NCI-H1436 (cell line): ENCODE measurements around the gene DLG1.
A peak's percentile ranks its signal among the peaks of the same experiment; 100 is the strongest.

Experiments
- DNase-seq: peaks from one replicate; lab custom pipeline; 2025; lab: John Stamatoyannopoulos, UW

The DLG1 gene

DNA sequence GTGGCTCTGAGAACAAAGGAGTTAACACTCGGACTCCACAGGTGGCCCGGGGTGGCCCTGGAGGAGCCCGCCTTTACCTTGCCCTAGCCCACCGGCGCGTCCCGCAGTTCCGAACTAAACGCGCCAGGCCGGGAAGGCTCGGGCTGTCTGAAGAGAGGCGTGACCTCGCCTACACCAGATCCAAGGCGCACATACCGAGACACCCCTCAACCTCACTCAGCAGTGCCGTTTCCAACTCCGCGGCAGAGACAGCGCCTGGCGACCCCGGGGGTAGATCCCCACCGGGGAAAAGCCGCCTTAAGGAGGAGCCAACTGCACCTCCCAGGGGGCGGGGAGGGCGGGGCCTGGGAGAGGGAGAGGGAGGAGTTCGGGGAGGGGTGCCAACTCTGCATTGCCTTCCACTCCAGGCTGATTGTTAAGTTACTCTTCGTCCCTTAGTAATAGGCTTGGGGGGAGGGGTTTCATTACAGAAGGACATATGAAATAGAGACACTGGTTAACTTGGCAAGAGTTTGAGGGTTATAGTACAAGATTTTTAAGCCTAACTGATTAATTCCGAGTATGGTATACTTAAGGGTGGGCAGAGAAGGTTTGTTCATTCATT, at the start of gene DLG1:
DLG1 (minus strand) TSS at position 272 of the 604 bp plus-strand sequence. CDS start 1,408 bp downstream, outside the sequence.
- peak; percentile 90 for DNase-seq

DNA sequence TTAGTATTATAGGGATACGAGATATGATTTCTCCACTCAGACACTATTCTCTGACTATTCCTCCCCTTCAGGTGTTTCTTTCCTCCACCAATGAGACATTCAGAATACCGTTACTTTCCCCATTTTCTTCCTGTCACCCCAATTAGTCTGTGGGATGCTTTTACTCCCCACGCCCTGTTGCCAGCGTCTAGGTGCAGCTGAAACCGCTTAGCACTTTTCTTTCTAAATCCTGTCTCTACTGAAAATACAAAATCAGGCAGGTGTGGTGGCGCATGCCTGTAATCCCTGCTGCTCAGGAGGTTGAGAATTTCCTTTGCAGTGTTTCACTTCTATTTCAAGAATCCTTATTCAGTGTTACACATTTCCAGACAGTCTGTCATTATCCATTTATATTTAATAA, 49.6 kb upstream of the DLG1 start:
- no peak for DNase-seq

DNA sequence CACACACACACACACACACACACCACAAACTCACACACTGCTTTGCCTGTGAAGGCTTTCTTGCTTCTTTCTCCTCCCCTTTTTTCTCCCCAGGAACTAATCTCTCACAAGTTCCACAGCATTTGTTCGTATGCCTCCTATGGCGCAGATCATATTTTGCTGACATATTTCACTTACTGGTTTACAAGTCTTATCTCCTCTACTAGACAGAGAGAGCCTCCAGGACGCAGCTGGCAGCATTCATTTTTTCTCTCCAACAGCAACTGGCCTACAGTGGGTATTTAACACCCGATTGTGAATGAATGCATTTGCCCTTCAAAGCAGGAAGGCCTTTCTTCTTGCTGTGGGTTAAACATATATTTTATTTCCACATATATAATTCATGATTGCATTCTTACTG, 47.0 kb upstream of the DLG1 start:
- no peak for DNase-seq

DNA sequence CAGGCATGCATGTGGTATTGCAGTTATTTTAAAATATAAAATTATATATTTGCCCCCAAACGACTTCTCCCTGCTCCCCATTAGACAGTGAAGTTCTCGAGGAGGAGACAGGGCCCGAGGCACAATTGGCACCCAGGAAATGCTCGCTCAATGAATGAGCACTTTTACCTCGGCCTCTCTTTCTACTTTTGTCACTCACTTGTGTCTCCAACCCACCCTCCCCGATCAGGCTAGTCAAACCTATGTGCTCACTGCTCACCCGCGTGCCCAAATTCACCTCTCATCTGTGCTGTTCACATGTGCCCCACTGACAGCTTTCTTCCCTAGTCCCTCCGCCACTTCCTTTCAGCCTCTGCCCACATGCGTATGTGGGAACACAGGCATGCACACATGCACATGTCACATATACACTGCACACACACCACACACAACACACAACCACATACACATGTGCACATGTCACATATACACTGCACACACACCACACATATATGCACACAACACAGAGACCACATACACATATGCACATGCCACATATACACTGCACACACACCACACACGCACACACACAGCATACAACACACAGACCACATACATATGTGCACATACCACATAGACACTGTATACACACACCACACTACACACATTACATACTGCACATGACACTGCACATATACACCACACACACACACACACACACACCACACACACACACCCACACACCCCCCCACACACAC, 46.3 kb upstream of the DLG1 start:
- DNase-seq: no peak

DNA sequence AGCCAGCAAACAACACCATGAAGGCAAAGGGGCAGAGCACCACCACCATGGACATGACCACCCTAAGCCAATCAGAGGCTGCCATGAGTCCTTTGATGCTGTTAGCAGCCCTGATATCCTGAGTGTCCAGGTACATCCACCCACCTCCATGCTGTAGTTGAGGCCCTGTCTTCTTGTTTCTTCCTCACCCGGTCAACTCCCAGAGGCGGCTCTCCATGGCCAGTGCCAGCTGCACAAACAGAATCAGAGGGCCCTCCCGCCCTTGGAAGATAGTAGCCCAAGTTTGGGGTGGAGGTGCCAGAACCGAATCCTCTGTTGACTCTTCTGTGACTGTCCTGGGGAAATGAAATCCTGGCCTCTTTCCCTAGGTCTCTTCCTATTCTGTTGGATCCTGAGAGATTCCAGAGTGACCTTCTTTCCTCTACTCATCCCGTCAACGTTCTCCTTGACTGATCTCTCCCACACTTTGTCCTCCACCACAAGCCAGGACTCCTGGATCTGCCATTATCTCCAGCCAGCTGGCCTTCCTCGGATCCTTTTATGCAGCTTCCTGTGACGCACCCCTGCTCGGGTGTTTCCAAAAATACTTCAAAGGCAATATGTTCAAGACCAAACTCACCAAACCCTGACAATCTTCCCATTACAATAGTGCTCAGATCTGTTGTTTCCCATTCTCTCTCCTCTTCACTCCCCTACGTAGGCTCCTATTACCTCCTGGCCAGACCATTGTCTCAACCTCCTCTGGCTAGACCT, 45.4 kb upstream of the DLG1 start:
- DNase-seq: no peak

DNA sequence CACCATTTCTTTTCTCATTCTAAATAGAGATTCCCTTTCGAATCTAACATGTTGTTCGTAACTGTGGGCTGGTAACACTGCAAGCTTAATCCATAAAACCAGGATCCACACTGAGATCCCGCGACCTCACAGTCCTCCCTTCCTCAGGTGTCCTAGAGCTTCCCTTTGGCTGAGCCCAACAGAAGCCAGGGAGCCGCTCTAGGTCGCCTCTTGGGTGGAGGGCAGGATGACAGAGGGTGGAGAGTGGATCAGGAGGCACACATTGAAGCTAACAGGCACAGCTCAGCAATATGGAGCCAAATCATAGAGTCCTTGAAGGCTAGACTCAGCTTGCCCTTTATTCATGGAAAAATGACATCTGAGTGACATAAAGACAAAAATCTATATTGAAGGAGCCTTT, 44.7 kb upstream of the DLG1 start:
- no peak for DNase-seq

DNA sequence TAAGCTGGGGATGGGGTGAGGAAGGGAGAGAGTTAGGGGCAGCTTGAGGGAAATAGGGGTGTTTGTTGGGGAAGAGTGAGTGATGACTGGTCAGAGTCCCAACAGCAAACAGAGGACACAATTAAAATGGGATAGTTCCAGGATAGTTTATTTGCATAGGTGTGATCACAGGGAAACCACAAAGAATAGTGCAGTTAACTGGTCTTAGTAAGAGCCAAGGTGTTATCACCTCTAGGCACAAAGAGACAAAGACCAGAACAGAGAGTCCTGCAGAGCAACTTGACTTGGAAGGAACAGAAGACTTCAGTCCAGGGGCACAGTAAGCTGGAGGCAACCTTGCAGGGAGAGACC, 42.1 kb upstream of the DLG1 start:
- DNase-seq: no peak

DNA sequence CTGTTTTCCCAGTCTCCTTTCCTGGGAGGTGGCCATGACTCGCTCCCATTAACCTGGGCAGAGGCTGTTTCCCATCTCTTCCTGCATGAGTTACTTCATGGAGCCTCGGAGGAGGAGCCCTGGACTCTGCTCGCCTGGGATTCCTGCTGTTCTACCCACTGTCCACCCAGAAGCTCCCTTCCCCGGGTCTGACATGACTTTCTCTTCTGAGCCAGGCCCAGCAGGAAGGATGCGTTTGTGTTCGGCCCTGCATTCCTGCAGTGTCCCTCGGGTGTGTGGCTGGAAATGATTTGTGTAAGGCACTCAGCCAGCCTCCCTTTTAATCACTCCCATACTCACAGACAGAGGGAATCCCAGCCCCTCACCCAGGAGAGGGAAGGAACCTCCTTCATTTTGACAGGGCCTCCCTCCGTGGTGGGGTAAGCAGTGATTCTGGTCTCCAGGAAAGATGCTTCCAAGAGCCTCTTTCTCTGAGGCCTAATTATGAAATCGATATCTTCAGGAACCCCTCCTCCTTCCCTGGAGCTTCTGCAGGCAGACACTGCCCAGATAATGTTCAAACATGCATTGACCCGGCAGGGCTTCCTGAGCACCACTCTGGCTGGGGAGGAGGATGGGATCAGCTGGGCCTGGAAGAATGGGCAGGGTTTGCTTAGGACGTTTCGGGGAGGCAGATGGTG, 41.6 kb upstream of the DLG1 start:
- no peak for DNase-seq

DNA sequence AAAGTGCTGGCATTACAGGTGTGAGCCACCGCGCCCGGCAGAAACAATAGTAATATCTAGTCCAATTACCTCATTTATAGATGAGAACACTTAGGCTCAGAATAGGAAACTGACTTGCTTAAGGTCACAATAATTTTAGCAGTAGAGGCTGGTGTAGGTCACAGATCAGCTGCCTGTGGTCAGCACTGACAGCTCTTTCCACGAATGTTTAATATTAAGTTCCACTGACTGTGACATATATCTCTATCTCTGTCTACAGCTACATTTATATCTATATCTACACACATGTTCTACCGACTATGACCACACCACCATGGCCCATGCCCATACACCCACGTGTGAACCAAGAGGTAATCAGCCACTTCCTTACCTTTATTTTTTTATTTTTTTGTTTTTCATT, 40.2 kb upstream of the DLG1 start:
- DNase-seq: no peak

DNA sequence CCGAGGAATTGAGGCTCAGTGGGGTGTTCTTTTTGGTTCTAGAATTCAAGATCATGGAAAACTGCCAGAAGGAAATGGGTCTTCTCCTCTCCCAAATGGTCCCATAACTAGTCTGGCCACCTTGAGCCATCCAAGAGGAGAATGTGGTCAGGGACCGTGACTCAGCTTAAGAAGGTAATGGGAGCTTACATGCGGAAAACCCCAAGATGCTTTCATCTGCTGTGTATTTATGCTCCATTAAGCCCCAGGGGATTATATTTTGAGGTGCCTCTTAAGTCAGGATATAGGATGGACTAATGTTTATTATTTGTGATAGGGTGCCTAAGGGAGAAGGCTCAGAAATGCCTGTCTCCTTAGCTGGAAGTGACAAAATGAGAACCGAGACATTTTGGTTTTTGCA, 39.2 kb upstream of the DLG1 start:
- DNase-seq: no peak

DNA sequence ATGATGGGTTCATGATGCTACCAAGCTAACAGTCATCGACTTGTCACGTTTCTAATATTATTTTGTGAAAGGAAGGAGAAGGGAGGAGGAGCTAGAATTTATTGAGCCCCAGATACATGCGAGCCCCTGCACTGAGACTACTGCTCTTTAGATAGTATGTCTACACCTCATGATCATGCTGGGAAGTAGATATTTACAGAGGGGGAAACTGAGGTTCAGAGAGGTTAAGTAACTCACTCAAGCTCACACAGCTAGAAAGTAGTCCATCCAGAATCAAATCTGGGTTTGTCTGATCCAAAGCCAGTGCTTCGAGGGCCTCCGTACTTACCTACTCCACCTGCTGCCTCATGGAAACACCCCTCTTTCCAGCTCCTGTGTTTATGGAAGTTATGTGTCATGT, 38.8 kb upstream of the DLG1 start:
- no peak for DNase-seq

DNA sequence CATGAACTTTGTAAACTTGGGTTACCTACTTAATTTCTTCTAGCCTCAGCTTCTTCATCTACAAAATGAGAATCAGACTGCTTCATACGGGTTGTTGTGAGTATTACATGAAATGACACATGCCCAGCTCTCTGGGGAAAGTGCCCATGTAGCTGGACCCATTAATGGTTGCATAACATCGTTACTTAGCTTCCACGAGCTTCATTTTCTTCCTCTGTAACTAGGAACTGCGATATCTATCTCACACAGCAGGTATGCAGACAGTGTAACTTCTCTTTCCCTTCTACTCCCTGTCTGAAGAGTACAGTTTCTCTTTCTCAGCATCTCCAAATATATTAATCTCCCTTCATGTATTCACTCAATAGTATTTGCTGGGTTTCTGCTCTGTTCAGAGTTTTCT, 37.9 kb upstream of the DLG1 start:
- no peak for DNase-seq

DNA sequence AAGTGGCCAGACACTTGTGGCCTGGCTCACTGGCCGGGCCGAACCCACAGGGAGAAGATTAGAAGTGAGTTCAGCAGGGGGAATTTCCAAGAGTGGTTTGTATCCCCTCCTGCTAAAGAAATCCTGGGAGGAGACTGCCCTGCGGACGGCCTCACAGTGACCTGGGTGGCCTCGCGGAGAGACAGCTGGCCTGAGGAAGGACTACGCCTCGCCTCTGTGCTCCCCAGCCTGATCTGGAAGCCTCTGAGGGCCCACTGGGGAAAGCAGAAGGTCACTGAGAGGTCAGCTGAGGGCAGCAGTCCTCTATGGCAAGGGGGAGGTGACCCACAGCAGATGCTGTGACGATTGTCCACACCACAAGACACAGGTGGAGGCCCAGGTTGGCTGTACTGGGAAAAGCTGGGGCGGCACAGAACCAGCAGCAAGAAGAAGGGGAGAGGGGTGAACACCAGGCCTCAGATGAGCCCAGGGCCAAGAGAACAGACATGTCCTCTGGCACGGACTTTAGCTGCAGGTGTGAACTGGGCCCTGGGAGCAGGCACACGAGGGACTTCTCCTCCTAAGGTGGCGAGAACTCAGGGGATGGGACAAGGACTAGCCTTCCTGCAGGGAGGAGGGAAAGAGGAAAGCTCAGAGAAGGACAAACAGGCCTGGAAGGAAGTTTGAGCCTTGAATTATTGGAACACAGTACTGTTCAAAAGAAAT, 37.2 kb upstream of the DLG1 start:
- DNase-seq: no peak

DNA sequence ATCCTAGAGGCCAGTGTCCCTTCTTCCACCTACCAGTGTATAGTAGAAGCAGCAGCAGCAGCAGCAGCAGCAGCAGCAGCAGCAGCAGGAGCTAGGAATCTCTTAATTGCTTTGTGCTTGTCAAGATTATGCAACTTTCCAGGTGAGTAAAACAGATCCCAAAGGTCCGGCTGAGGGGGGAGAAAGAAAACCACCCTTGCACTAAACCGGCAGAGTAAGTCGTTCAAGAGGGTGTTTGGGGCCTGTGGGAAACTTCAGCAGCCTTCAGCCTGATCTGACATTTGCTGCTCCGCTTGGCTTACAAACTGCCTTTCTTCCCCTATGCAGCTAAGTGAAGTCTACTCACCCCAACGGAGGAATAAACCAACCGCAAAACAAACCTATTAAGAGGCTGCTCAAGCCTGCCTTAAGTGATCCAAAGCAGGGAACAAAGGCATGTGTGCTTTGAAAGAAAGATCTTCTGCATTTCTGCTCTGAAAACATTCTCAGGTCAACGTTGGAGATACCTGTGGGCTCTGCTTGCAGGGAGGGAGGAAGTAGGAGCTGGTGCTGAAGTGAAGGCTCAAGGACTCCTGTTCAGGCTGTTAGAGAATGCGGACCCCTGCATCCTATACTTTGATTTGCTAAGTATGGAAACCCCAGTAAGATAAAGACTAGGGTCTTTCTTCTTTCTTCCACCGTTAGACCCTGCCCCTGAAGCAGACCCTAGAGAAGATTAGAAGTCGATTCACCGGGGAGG, 35.7 kb upstream of the DLG1 start:
- no peak for DNase-seq

DNA sequence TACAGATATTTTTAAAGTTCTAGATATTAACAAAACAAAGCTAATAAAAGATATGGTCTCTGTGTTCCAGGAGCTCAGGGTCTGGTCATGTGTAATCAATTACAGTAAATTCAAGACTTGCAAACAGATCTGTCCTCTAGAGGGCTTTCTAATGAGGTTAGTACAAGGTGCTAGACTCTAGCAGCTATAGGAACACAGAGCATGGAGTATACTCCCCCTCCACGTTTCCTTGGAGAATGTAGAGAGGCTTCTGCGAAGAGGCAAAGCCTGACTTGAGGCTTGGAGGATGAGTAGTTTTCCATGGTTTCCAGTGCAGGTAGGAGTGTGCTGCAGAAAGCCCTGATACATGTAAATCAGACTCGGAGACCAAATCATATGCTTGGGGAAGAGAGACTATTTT, 32.7 kb upstream of the DLG1 start:
- no peak for DNase-seq

DNA sequence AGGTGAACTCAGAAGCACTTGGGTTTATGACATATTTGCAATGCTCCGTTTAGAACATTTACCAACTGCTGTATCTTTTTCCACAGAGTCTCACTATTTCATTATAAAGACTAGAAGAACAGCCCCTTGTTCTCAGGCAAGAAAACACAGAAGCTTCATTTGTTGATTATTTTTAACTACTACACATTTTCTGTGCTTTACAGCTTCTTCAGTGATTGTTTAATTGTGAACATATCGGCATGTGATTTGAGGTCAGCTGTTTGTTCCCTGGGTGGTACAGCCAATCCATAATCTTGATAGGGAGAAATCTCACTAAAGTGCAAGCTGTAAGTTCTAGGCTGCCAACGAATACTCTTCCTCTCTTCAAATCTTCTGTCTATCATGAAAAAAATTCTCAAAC, 31.0 kb upstream of the DLG1 start:
- DNase-seq: no peak

DNA sequence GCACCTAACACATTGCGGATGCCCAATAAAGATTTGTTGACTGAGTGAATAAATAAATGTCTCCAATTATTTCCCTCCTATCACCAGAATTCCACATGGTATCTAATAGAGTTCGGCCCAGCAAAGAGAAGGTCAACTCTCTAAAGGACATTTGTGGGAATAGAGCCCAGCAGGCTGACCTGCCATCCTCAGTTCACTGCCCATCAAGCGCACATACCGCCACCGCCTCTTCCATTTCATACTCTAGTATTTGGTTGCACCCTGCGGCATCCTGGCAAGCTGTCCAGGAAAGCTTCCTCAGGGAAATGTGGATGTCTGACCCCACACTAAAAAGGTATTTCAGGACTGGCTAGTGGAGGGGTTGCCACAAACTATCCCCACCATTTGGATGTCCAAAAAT, 29.8 kb upstream of the DLG1 start:
- DNase-seq: no peak

DNA sequence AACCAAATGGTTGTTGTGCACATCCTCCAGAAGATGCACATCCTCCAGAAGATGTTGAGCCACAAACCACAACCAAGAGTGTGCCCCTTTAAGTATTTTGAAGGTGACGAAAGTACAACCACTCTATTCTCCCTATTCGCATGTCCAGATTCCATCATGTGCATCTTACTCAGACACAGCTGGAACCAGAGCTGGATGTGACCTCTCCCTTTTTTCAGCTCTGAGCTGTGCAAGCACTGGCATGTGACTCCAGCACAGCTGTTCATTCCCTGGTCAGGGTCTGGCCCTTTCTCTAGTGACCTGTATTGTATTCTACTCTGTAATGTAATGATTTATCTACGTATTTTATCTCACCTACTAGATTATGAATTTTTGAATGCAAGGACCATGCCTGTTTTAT, 29.3 kb upstream of the DLG1 start:
- no peak for DNase-seq

DNA sequence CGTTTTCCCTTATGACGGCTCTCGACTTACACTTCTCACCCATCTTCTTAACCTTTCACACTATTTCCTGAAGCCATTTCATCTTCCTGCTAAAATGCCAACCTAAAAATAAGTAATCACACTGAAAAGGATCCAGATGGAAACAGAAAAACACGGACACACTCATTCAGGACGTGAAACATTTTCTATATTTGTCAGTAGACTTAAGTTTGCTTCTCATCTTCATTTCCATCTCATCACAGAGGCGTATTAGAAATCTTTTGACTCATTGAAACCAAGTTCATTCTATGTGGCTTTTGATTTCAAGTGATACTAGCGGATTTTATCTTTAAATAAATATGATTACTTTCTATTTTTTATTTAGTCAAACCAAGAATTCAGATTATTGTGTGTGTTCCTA, 27.4 kb upstream of the DLG1 start:
- DNase-seq: no peak

DNA sequence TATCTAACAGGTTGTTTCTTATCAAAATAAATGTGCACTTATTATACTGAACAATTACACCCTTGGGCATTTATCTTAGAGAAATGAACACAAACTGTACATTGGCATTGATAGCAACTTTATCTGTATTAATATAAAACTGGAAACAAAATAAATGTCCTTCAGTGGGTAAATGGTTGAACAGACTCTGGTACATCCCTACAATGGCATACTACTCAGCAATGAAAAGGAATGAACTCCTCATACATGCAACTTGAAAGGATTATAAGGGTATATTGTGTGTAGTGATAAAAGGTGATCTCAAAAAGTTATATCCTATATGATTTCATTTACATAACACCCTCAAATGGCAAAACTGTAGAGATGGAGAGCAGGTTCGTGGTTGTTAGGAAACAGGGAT, 23.7 kb upstream of the DLG1 start:
- DNase-seq: no peak

DNA sequence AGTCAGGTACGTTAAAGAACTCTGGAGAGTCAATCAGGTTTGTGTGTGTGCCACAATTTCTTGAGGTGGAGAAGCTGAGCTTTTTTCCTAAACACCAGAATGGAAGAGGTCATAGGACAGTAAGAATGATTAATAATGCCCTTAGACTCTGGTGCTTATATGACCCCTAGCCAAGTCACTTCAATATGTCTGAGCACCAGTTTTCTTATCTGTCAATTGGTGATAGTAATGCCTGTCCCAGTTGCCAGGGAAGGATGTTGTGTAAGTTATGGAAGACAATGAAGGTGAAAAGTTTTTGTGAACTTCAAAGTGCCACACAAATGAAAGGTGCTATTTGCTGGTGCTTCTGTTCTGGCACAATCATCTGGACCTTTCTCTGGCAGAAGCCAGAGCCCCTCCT, 22.2 kb upstream of the DLG1 start:
- DNase-seq: no peak
